Activated CD4-positive, alpha-beta memory T cell treated with anti-CD3 and anti-CD28 coated beads for 36 hours (primary cell): Measurements from ENCODE around the gene SRRM3. TPM values are rescaled to one million over a fixed set of nuclear protein-coding genes. Genes with fewer than 3 reads are reported as not detected.

Source experiments
- CTCF ChIA-PET: fragments of 350-600 bp; sonication (Branson Sonifier 250); formaldehyde crosslinking; loops from one replicate; lab custom pipeline; 2021; ENCODE audit warnings: antibody characterized with exemption, inconsistent platforms; lab: Charles Lee
- POLR2A ChIA-PET: fragments of 350-600 bp; sonication (Branson Sonifier 250); formaldehyde crosslinking; loops from one replicate; lab custom pipeline; 2021; ENCODE audit warnings: antibody characterized with exemption; lab: Charles Lee
- DNase-seq: peaks from one replicate; pipeline ENCODE4 v3.0.0-alpha.2; 2020
- H3K27ac Mint-ChIP-seq: one replicate; pipeline ENCODE4 v1.8.0; 2021; ENCODE audit warnings: mixed read lengths
- H3K27me3 Mint-ChIP-seq: one replicate; pipeline ENCODE4 v1.8.0; 2021; ENCODE audit warnings: mixed read lengths
- H3K36me3 Mint-ChIP-seq: one replicate; pipeline ENCODE4 v1.8.0; 2021; ENCODE audit warnings: mixed read lengths
- H3K4me1 Mint-ChIP-seq: one replicate; pipeline ENCODE4 v1.8.0; 2021; ENCODE audit warnings: low read depth, mixed read lengths
- H3K4me3 Mint-ChIP-seq: one replicate; pipeline ENCODE4 v1.8.0; 2021; ENCODE audit warnings: mild to moderate bottlenecking, mixed read lengths
- H3K9me3 Mint-ChIP-seq: one replicate; pipeline ENCODE4 v1.8.0; 2021; ENCODE audit warnings: mixed read lengths
- intact Hi-C: fragments of 100-400 bp; cut with micrococcal nuclease; formaldehyde crosslinking; loops from one replicate; pipeline ENCODE4 v1.15.1; 2023
- total RNA-seq, 2 experiments: library from RNA; stranded (reverse); gene quantifications; one replicate each; pipeline ENCODE4 v1.2.3, GENCODE V29; 2021

SRRM3 gene
- total RNA-seq, 2 experiments from 2014 or later = not detected

DNA sequence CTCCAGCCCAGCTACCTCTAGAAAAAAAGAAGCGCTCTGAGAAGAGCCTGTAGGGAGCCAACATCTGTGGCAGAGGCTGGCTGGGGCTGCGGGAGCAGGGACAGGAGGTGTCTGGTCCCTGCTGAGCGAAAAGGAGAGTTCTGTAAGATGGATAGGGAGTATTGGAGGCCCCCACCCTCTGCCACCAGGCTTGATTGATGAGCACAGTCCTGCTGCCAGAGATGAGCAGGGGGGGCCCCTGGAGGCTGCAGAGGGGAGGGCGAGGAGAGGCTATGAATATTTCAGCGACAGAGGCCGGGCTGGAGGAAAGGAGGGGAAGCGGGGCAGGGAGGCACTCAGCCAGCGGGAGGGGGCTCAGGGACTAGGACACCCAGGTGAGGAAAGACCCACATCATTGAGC, 56.3 kb downstream of the SRRM3 start:
- DNase-seq = no peak
- intact Hi-C loops = no loop called here
- POLR2A ChIA-PET = no interaction called here
- Mint-ChIP-seq H3K36me3 (no peaks in the 10 kb centered on the region), H3K27ac (no peak overlapping the region), H3K4me3 (no peak overlapping the region), H3K9me3 (no peaks in the 10 kb centered on the region), H3K27me3 (peaks cover 22% of the 10 kb centered on the region), H3K4me1 (no peaks in the 10 kb centered on the region)
- CTCF ChIA-PET = interaction anchor here (0.7 kb wide), 1 partner anchor 119 kb away, joined by 3 read pairs; no protein-coding TSS in a partner anchor

DNA sequence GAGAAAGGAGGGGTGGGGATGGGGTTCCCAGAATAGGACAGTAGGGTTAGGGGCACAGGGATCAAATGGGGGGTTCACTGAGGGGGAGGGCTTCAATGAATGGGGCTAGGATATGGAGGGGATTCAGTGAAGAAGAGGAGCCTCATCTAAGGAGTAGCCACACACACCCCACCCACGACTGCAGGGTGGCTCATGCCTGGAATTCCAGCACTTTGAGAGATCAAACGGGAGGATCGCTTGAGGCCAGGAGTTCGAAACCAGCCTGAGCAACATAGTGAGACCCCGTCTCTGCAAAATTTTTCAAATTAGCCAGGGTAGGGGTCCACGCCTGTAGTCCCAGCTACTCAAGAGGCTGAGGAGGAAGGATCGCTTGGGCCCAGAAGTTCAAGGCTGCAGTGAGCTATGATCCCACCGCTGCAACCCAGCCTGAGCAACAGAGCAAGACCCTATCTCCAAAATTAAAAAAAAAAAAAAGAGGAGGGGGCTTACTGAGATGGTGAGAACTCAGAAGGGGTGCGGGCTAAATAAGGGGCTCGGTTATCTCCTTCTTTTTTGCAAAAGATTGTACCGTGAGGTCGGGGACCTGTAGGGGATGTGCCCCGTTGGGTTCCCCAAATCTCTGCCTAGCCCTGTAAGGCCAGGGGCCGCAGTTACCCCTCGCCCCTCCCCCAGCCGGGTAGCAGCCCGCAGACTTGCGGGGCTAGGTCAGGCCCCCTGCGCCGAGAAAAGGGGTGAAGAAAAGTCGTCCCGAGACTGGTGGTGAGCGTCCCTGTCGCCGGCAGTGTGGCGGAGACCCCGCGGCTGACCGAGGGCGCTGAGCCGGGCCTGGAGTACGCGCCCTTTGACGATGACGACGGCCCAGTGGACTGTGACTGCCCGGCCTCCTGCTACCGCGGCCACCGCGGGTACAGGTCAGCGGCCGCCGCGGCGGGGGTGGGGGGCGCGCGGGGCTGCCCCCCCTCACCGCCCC, 57.7 kb downstream of the SRRM3 start:
- Mint-ChIP-seq H3K27me3 (peaks cover 22% of the 10 kb centered on the region), H3K4me1 (no peaks in the 10 kb centered on the region), H3K9me3 (no peaks in the 10 kb centered on the region), H3K27ac (no peak overlapping the region), H3K4me3 (no peak overlapping the region), H3K36me3 (no peaks in the 10 kb centered on the region)
- intact Hi-C loops = loop anchor here (1.0 kb wide), 1 partner anchor 24 kb away; no protein-coding TSS in a partner anchor
- DNase-seq = no peak
- ChIA-PET POLR2A (no interaction called here), CTCF (interaction anchor here (0.6 to 5.0 kb wide), 2 partner anchors 82 to 230 kb away, joined by 3 to 48 read pairs; no protein-coding TSS in a partner anchor)

DNA sequence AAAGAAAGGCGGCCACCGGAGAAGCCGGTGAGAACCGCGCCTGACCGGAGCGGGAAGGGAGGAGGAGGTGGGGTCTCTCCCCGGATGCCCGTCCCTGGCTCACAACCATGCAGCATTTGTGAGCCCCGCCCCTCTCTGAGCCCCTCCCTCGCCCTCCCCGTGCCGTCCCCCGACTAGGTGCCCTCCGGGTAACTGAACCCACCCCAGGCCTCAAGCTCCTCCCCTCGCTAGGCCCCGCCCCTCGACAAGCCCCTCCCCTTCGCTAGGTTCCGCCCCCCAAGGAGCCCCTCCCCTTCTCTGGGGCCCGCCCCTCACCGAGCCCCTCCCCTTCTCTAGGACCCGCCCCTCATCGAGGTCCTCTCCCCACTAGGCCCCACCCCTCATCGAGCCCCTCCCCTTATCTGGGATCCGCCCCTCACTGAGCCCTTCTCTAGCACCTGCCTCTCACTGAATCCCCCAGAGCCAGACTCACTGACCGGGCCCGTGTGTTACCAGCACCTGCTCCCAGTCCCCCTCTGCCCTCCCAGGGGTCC, 58.5 kb downstream of the SRRM3 start:
- no peak overlapping the region for H3K4me3 Mint-ChIP-seq
- H3K27ac Mint-ChIP-seq = no peak overlapping the region
- intact Hi-C loops = loop anchor here (1.0 kb wide), 1 partner anchor 25 kb away; no protein-coding TSS in a partner anchor
- CTCF ChIA-PET = interaction anchor here (5.0 kb wide), 1 partner anchor 83 kb away, joined by 48 read pairs; no protein-coding TSS in a partner anchor
- DNase-seq = peak; percentile 62
- no peaks in the 10 kb centered on the region for H3K36me3 Mint-ChIP-seq
- no peaks in the 10 kb centered on the region for H3K9me3 Mint-ChIP-seq
- H3K4me1 Mint-ChIP-seq = no peaks in the 10 kb centered on the region
- POLR2A ChIA-PET = no interaction called here
- peaks cover 22% of the 10 kb centered on the region for H3K27me3 Mint-ChIP-seq

DNA sequence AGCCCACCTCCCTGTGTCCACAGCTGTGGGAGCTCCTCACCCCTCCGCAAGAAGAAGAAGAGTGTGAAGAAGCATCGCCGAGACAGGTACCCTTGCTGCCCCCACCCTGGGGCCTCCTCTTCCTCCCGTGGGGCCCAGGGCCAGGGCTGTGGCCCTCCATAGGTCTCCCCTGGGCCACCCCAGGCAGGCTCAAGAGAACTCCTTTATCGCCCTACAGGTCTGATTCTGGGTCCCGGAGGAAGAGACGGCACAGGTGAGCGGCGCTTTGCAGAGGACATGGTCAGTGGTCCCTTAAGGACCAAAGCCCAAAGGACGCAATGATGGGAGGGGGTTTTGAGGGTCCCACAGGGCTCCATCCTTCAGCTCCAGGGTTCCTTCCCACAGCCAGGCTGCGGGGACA, 59.6 kb downstream of the SRRM3 start:
- Mint-ChIP-seq H3K4me3 (no peak overlapping the region), H3K4me1 (no peaks in the 10 kb centered on the region), H3K27me3 (peaks cover 23% of the 10 kb centered on the region), H3K27ac (no peak overlapping the region), H3K9me3 (no peaks in the 10 kb centered on the region), H3K36me3 (no peaks in the 10 kb centered on the region)
- intact Hi-C loops = no loop called here
- ChIA-PET POLR2A (no interaction called here), CTCF (interaction anchor here (0.7 to 5.0 kb wide), 3 partner anchors 9 to 84 kb away, joined by 3 to 48 read pairs (median 3); no protein-coding TSS in a partner anchor)
- no peak for DNase-seq

DNA sequence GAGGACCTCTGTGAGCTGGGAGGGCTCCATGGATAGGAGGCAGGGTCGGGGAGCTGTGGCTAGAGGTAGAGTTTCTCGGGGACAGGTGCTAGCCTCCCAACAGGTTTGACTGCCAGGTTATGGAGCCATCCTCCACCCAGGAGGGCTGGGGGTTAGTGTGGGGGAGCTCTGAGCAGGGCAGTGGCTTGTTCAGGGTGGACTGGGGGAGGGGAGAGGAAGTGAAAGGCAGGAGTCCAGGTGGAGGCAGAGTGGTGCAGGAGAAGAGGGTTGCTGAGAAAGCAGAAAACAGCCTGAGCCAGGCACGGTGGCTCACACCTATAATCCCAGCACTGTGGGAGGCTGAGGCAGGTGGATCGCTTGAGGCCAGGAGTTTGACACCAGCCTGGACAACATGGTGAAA, 60.2 kb downstream of the SRRM3 start:
- intact Hi-C loops = loop anchor here (2.0 kb wide), 1 partner anchor 93 kb away; no protein-coding TSS in a partner anchor
- no peaks in the 10 kb centered on the region for H3K36me3 Mint-ChIP-seq
- POLR2A ChIA-PET = interaction anchor here (0.7 kb wide), 1 partner anchor 26 kb away, joined by 3 read pairs; no protein-coding TSS in a partner anchor
- CTCF ChIA-PET = interaction anchor here (0.7 to 5.0 kb wide), 8 partner anchors 9 to 213 kb away, joined by 3 to 48 read pairs (median 8); partner anchors contain the start of gene MDH2
- DNase-seq = no peak
- H3K4me3 Mint-ChIP-seq = no peak overlapping the region
- H3K27me3 Mint-ChIP-seq = peaks cover 25% of the 10 kb centered on the region
- H3K27ac Mint-ChIP-seq = no peak overlapping the region
- no peaks in the 10 kb centered on the region for H3K9me3 Mint-ChIP-seq
- no peaks in the 10 kb centered on the region for H3K4me1 Mint-ChIP-seq

DNA sequence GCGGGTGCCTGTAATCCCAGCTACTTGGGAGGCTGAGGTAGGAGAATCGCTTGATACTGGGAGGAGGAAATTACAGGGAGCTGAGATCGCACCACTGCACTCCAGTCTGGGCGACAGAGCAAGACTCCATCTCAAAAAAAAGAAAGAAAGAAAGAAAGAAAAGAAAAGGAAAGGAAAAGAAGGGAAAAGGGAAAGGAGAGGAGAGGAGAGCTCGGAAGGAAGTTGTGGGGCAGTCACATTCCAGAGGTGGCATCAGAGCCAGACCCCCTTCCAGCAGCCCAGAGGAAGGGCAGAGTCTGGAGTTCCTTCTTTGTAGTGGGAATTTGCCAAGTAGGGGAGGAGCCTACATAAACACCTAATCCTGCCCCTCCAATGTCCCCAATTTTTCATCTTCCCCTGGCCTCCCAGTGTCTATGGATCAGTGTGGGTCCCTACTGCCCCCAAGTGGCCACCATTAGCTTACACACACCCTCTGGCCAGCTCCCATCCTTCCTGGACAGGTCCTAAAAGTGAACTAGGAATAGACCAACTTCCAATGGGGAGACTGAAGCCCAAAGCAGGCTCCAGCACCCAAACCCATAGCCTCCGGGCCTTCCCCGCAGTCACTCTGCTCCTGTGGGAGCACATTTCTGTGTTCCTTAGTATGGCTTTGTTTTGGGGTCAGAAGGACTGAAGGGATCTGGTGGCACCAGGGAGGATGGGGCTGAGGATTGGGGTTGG, 61.1 kb downstream of the SRRM3 start:
- H3K9me3 Mint-ChIP-seq = no peaks in the 10 kb centered on the region
- ChIA-PET POLR2A (interaction anchor here (0.6 to 0.7 kb wide), 2 partner anchors 25 to 169 kb away, joined by 3 read pairs; no protein-coding TSS in a partner anchor), CTCF (interaction anchor here (0.6 to 5.0 kb wide), 15 partner anchors 11 to 243 kb away, joined by 3 to 48 read pairs (median 4); partner anchors contain the start of genes HSPB1 and MDH2)
- no peak overlapping the region for H3K4me3 Mint-ChIP-seq
- peaks cover 24% of the 10 kb centered on the region for H3K27me3 Mint-ChIP-seq
- peak; percentile 54 for DNase-seq
- H3K36me3 Mint-ChIP-seq = no peaks in the 10 kb centered on the region
- no peak overlapping the region for H3K27ac Mint-ChIP-seq
- intact Hi-C loops = loop anchor here (1.0 to 2.0 kb wide), 2 partner anchors 85 to 94 kb away; no protein-coding TSS in a partner anchor
- H3K4me1 Mint-ChIP-seq = peaks cover under 1% of the 10 kb centered on the region

DNA sequence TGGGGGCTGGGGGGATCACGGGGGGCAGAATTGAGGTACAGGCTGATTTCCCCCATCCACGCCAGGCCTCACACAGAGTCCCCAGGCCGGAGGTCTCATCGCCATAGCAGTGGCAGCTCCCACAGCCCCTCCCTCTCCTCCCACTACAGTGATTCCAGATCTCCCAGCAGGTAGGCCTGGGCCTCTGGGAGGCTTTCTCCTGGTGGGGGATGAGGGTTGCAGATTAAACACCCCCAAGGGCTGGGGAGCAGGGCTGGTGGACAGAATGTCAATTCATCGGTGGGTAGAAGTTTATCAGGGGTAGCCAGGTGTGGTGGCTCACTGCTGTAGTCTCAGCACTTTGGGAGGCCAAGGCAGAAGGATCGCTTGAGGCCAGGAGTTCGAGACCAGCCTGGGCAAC, 63.6 kb downstream of the SRRM3 start:
- DNase-seq = no peak
- intact Hi-C loops = loop anchor here (1.0 kb wide), 1 partner anchor 49 kb away; no protein-coding TSS in a partner anchor
- ChIA-PET CTCF (interaction anchor here (1.2 kb wide), 1 partner anchor 47 kb away, joined by 3 read pairs; no protein-coding TSS in a partner anchor), POLR2A (no interaction called here)
- Mint-ChIP-seq H3K4me3 (no peak overlapping the region), H3K36me3 (no peaks in the 10 kb centered on the region), H3K9me3 (no peaks in the 10 kb centered on the region), H3K27me3 (peaks cover 30% of the 10 kb centered on the region), H3K27ac (no peak overlapping the region), H3K4me1 (peaks cover 5% of the 10 kb centered on the region)

DNA sequence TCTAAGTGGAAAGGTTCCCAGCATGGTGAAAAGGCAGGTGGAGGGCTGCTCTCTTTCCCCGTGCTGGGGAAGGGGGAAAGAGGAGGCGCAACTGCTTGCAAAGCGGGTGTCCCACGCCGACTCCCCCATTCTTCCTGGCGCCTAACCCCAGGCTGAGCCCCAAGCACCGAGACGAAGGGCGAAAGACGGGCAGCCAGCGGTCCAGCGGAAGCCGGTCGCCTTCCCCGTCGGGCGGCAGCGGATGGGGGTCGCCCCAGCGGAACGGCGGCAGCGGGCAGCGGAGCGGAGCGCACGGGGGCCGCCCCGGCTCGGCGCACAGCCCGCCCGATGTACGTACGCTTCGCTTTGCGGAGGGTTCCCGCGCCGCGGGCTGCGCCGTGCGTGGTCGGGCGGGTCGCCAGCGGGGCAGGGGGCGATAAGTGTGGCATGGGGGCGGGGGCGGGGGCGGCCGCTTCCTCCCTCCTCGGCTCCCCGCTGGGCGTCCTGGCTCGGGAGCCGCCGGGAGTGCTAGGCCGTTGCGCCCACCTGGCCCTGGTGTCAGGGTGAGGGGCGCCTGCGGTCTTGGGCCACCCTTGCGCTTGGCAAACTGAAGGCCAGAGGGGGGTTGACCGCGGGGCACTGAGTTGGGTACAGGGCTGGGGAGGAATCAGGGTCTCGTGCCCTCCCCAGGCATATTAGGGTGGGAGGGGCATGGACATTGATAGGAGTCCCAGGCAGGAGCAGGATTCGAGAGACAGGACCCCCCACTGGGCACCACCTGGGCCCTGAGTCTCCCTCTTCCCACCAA, 65.6 kb downstream of the SRRM3 start:
- DNase-seq = no peak
- Mint-ChIP-seq H3K27me3 (peaks cover 22% of the 10 kb centered on the region), H3K4me1 (peaks cover 5% of the 10 kb centered on the region), H3K4me3 (peak overlapping the region; percentile 20), H3K36me3 (no peaks in the 10 kb centered on the region), H3K27ac (no peak overlapping the region), H3K9me3 (no peaks in the 10 kb centered on the region)
- POLR2A ChIA-PET = no interaction called here
- intact Hi-C loops = no loop called here
- CTCF ChIA-PET = no interaction called here

DNA sequence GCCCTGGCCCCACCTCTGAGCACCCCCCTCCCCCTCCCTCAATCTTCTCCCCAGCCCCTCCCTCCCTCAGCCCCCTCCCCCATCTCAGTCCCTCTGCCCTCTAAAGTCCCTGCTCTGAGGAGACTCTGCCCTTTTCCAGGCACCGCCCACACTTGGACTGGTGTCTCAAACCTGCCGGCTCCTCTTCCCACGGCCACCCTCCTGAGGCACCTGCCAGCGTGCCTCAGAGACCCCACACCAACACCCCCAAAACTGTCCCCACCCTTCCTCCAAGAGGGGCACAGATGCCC, 66.1 kb downstream of the SRRM3 start:
- no peak overlapping the region for H3K27ac Mint-ChIP-seq
- no peaks in the 10 kb centered on the region for H3K9me3 Mint-ChIP-seq
- ChIA-PET CTCF (no interaction called here), POLR2A (no interaction called here)
- H3K4me3 Mint-ChIP-seq = no peak overlapping the region
- H3K4me1 Mint-ChIP-seq = peaks cover 6% of the 10 kb centered on the region
- DNase-seq = no peak
- H3K27me3 Mint-ChIP-seq = peaks cover 22% of the 10 kb centered on the region
- intact Hi-C loops = no loop called here
- no peaks in the 10 kb centered on the region for H3K36me3 Mint-ChIP-seq

DNA sequence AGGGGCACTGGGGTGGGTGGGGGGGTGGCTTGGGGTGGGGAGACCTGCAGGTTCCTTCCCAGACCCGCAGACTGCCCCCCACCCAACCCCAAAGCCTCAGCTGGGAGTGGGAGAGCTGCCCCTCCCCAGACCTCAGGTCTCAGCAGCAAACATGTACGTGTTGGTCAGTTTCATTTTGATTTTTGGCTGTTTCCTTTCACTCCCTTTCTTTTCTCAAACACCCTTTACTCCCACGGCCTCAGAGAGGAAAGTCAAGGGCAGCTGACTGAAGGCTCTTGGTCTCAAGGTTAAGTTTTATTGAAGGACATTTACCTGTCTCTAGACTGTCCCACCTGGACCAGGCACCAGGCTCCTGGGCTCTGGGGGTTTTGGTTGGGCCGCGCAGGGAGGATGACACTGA, 66.7 kb downstream of the SRRM3 start:
- Mint-ChIP-seq H3K27ac (no peak overlapping the region), H3K9me3 (no peaks in the 10 kb centered on the region), H3K4me3 (no peak overlapping the region), H3K27me3 (peaks cover 22% of the 10 kb centered on the region), H3K4me1 (peaks cover 9% of the 10 kb centered on the region), H3K36me3 (no peaks in the 10 kb centered on the region)
- DNase-seq = no peak
- ChIA-PET CTCF (no interaction called here), POLR2A (no interaction called here)
- intact Hi-C loops = no loop called here

DNA sequence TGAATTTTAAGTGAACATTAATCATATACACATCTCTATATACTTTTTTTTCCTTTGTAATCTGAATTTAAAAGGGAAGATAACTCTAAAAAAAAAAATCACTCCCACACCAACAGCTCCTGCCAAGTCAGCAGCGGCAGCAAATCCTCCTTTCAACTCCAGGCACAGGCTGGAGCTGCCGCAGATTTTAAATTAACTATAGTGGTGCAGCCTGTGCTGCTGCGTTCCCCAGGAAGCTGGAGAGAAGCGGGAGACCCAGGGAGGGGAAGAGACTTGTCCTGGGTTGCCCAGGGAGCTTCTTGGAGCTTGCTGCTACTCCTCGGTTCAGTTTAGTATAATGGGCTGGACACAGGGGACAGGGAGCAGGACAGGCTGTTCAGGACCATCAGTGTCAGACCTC, 68.2 kb downstream of the SRRM3 start:
- CTCF ChIA-PET = interaction anchor here (1.1 kb wide), 1 partner anchor 8 kb away, joined by 3 read pairs; no protein-coding TSS in a partner anchor

More for the DNA sequence above, 68.2 kb downstream of the SRRM3 start:
- POLR2A ChIA-PET = interaction anchor here (0.6 kb wide), 1 partner anchor 173 kb away, joined by 3 read pairs; no protein-coding TSS in a partner anchor
- intact Hi-C loops = no loop called here
- Mint-ChIP-seq H3K27me3 (peaks cover 30% of the 10 kb centered on the region), H3K9me3 (no peaks in the 10 kb centered on the region), H3K4me3 (no peak overlapping the region), H3K4me1 (peaks cover 13% of the 10 kb centered on the region), H3K27ac (no peak overlapping the region), H3K36me3 (no peaks in the 10 kb centered on the region)
- DNase-seq = no peak
